Kidney (tissue), 14 donors: Measurements from ENCODE around the gene SYF2. TPM values are rescaled to one million over a fixed set of nuclear protein-coding genes. Genes with fewer than 3 reads are reported as not detected.

Experiments
- DNase-seq, 5 donors: peaks; one replicate each; pipeline ENCODE4 v3.0.0-alpha.2; 2013 to 2020
- FAIRE-seq: peaks from 2 replicates; lab custom pipeline; 2012; peaks lifted over from hg19 to GRCh38; lab: Jason Lieb, UNC
- H3K27ac ChIP-seq, 2 donors: one replicate each; pipeline ENCODE4 v1.7.0; 2013; ENCODE audit warnings: low read depth in 2 of 2, low read length in 2 of 2, inconsistent platforms in 1 of 2
- H3K27me3 ChIP-seq: one replicate; pipeline ENCODE4 v1.7.1; 2013; ENCODE audit warnings: low read length, inconsistent platforms; ENCODE audit not compliant: control insufficient read depth, insufficient read depth
- H3K36me3 ChIP-seq, 3 donors: one replicate each; pipeline versions ENCODE4 v1.7.0 to v1.7.1; 2013; ENCODE audit warnings: low read length in 3 of 3, control low read depth in 1 of 3, inconsistent platforms in 1 of 3; ENCODE audit not compliant: insufficient read depth in 3 of 3, control insufficient read depth in 2 of 3
- H3K4me1 ChIP-seq, 3 donors: one replicate each; pipeline versions ENCODE4 v1.7.0 to v1.7.1; 2013; ENCODE audit warnings: low read length in 3 of 3, inconsistent platforms in 1 of 3, low read depth in 1 of 3; ENCODE audit not compliant: control insufficient read depth in 2 of 3, insufficient read depth in 2 of 3
- H3K4me3 ChIP-seq, 3 donors: one replicate each; pipeline versions ENCODE4 v1.7.0 to v1.8.1; 2013; ENCODE audit warnings: low read length in 3 of 3, control low read depth in 1 of 3, inconsistent platforms in 1 of 3
- H3K9ac ChIP-seq, 3 donors: one replicate each; pipeline versions ENCODE4 v1.7.0 to v1.7.1; 2013; ENCODE audit warnings: low read length in 3 of 3, control low read depth in 1 of 3, inconsistent platforms in 1 of 3
- H3K9me3 ChIP-seq, 3 donors: one replicate each; pipeline versions ENCODE4 v1.7.0 to v1.7.1; 2013; ENCODE audit warnings: low read length in 3 of 3, control low read depth in 1 of 3, inconsistent platforms in 1 of 3; ENCODE audit not compliant: control insufficient read depth in 2 of 3, insufficient read depth in 1 of 3
- CTCF ChIP-seq: IDR thresholded peaks from 3 replicates; pipeline ENCODE4 v1.5.1; 2012; ENCODE audit warnings: mild to moderate bottlenecking, moderate library complexity, borderline replicate concordance; ENCODE audit not compliant: insufficient read depth; ENCODE audit errors: extremely low read depth
- intact Hi-C: fragments of 100-400 bp; cut with DNase I; formaldehyde crosslinking; loops from one replicate; pipeline ENCODE4 v1.11.1; 2022
- polyA plus RNA-seq: library from polyadenylated mRNA; stranded (reverse); fragments of 350-450 nt; fragmentation: Illumina TruSeq; extraction: RNeasy Lipid Tissue Mini Kit (QIAGEN cat#74804); gene quantifications from one replicate; pipeline ENCODE4 v1.2.3, GENCODE V29; 2014; ENCODE audit warnings: low read depth, low replicate concordance; ENCODE audit not compliant: insufficient read depth
- total RNA-seq: library from RNA; stranded (reverse); fragmentation: NEBNext Ultra II Directional; extraction: Animal tissue kit (Norgen Biotek cat#: 25700); gene quantifications from one replicate; pipeline ENCODE4 v1.2.1, GENCODE V29; 2021
- donor health status: control.
- donor health status: control.
- donor health status: control.
- donor health status: control.
- donor health status: control.
- donor health status: DM: yes; HTN: yes; CAD: no.
- donor health status: Normal renal cell carcinoma (clear cell type).

Gene SYF2
- total and polyA plus RNA-seq, 2 donors from 2014 or later, result 53.8 to 91.5 TPM

GRCh38 chr1:25209516-25209915 lies 22.8 kb downstream of the SYF2 start:
- FAIRE-seq, result no peak

GRCh38 chr1:25208561-25209222 lies 23.6 kb downstream of the SYF2 start:
- Histone ChIP-seq H3K4me3 (no peak overlapping the region), H3K9me3 (no peaks in the 10 kb centered on the region), H3K36me3 (no peaks in the 10 kb centered on the region), H3K27me3 (no peaks in the 10 kb centered on the region), H3K9ac (no peak overlapping the region), H3K4me1 (no peaks in the 10 kb centered on the region), H3K27ac (no peak overlapping the region)
- DNase-seq, result no peak
- intact Hi-C loops, result loop anchor here (10.0 kb wide), 1 partner anchor 354 kb away; no protein-coding TSS in a partner anchor
- no peak for TF ChIP-seq CTCF
- FAIRE-seq, result no peak

More at GRCh38 chr1:25209516-25209915, 22.8 kb downstream of the SYF2 start:
- no peaks in the 10 kb centered on the region for H3K4me1 ChIP-seq
- intact Hi-C loops, result loop anchor here (10.0 kb wide), 1 partner anchor 355 kb away; no protein-coding TSS in a partner anchor
- H3K36me3 ChIP-seq, result no peaks in the 10 kb centered on the region
- no peaks in the 10 kb centered on the region for H3K27me3 ChIP-seq
- H3K27ac ChIP-seq, result no peak overlapping the region
- TF ChIP-seq CTCF, result no peak
- H3K9ac ChIP-seq, result no peak overlapping the region
- no peak for DNase-seq
- no peak overlapping the region for H3K4me3 ChIP-seq
- H3K9me3 ChIP-seq, result no peaks in the 10 kb centered on the region

- Histone ChIP-seq H3K9me3 (no peaks in the 10 kb centered on the region), H3K36me3 (no peaks in the 10 kb centered on the region), H3K4me1 (no peaks in the 10 kb centered on the region), H3K4me3 (no peak overlapping the region), H3K9ac (no peak overlapping the region), H3K27ac (no peak overlapping the region), H3K27me3 (no peaks in the 10 kb centered on the region)
- DNase-seq, result no peak
- intact Hi-C loops, result loop anchor here (10.0 kb wide), 1 partner anchor 353 kb away; no protein-coding TSS in a partner anchor
- FAIRE-seq, result no peak
- no peak for TF ChIP-seq CTCF
Measured at GRCh38 chr1:25208092-25208491, 24.2 kb downstream of the SYF2 start.
